Middle frontal gyrus (tissue), 1 donor: ENCODE measurements around the gene RAPGEFL1.
A peak's percentile ranks its signal among the peaks of the same experiment; 100 is the strongest.
"Not testable (repeated sequence)": the region's sequence is repeated elsewhere in the genome, so short reads cannot be mapped to it uniquely, and the experiment has no call there.

ENCODE experiments used
- DNase-seq: peaks from one replicate; pipeline ENCODE4 v3.0.0-alpha.2; 2015; ENCODE audit warnings: low spot score; ENCODE audit errors: extremely low spot score

The RAPGEFL1 gene, protein sequence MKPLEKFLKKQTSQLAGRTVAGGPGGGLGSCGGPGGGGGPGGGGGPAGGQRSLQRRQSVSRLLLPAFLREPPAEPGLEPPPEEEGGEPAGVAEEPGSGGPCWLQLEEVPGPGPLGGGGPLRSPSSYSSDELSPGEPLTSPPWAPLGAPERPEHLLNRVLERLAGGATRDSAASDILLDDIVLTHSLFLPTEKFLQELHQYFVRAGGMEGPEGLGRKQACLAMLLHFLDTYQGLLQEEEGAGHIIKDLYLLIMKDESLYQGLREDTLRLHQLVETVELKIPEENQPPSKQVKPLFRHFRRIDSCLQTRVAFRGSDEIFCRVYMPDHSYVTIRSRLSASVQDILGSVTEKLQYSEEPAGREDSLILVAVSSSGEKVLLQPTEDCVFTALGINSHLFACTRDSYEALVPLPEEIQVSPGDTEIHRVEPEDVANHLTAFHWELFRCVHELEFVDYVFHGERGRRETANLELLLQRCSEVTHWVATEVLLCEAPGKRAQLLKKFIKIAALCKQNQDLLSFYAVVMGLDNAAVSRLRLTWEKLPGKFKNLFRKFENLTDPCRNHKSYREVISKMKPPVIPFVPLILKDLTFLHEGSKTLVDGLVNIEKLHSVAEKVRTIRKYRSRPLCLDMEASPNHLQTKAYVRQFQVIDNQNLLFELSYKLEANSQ

GRCh38 chr17:40177275-40177874, at the start of gene RAPGEFL1:
RAPGEFL1 (plus strand) TSS chr17:40177470; CDS start chr17:40177862, 392 bp downstream.
- no peak for DNase-seq

- DNase-seq = no peak
Observed at GRCh38 chr17:40129498-40129897, 47.8 kb upstream of the RAPGEFL1 start.

DNA sequence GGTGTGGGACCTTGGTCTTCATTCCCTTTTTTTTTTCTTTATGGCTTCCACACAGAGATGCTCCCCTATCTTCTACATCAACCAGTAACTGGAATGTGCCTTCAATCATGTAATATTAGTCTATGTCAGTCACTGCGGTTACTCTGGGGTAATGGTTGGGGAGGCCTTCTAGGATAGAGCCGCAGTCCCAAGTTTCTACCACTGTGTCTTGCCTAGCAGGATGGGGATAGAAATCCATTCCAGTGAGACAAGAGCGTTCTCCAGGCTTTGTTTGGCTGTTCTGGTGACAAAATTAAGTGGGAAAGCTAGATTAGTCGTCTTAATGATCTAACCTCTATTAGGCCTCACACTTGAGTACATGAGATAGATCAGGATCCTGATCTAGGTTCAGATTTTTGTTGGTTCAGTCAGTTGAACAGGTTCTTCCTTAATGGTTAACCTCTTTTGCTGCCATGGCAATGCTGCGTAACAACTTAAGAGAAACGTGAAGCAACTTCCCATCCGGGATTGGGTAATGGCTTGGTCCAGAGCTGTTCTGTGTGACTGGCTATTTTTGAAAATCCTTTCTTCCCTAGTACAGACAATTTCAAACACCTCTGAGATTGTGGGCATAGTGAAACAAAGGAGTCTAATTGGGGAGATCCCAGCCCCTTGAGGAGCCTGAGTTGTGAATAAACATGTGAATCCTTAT, 46.8 kb upstream of the RAPGEFL1 start:
- DNase-seq = no peak

DNA sequence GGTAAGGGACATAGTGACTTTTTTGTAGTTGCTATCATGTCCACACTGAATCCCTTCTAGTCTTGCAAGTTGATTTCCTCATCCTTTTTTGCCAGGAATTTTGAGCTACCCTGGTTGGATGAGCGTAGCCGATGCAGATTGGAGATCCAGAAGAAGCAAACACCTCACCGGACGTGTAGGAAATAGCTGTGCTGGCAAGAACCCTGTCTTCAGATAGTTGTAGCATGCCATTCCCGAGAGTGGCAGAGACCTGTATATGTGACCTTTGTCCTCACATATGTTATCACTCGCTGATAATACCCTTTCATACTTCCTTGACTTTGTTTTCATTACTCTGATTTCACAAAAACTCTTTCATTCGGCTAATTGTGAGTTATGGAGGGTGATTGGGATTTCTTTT, 43.1 kb upstream of the RAPGEFL1 start:
- DNase-seq = no peak

DNA sequence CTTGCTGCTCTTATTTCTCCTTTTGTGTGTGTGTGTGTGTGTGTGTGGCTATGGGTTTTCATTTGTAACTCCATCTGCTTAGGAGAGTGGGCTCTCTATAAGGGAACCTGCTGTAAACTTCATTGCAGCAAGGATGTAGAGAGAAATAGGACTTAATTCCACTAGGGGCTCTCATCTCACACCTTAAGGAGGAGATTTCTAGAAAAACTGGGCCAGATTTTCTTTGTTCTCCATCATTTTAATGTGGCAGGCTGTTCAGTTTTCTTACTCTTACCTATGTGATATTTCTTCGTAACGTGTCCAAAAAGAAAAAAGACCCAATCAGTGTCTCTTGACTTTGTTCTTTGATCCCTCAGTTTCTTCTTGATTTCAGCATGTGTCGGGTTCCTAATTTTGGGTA, 41.5 kb upstream of the RAPGEFL1 start:
- DNase-seq = no peak

- no peak for DNase-seq
Observed at GRCh38 chr17:40139566-40140058, 37.7 kb upstream of the RAPGEFL1 start.

DNA sequence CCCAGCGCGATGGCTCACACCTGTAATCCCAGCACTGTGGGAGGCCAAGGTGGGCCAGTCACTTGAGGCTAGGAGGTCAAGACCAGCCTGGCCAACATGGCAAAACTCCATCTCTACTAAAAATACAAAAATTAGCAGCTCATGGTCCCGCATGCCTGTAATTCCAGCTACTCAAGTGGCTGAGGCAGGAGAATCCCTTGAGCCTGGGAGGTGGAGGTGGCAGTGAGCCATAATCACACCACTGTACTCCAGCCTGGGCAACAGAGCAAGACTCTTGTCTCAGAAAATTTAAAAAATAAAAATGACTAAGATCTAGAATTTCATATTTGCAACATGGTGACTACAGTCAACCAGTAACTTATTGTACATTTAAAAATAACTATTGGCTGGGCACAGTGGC, 34.1 kb upstream of the RAPGEFL1 start:
- DNase-seq = not testable (repeated sequence)

DNA sequence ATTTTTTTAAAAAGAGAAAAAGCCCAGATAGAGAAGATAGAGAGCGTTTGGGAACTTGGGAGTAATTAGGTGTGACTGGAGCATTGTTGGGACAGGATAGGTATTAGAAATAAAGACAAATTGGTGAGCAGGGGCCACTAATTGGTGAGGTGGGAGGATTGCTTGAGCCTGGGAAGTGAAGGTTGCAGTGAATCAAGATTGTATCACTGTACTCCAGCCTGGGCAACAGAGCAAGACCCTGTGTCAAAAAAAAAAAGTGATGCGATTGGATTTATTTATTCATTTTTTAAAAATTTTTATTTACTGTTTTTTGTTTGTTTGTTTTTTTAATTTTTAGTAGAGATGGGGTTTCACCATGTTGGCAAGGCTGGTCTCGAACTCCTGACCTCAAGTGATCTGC, 31.8 kb upstream of the RAPGEFL1 start:
- DNase-seq = no peak

DNA sequence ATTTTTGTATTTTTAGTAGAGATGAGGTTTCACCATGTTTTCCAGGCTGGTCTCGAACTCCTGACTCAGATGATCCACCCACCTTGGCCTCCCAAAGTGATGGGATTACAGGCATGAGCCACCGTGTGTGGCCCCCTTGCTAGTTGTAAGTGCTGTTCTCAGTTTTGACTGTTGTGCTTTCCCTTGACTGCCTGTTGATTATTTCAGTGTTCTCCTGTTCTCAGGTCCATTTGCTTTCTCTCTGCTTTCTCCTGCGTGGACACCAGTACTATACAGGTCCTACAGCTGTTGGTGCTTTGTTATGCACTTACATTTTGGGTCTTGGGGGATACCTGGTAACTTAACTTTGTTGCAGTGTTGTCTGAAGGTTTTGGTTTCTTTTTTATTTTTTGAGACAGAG, 28.7 kb upstream of the RAPGEFL1 start:
- DNase-seq = no peak

DNA sequence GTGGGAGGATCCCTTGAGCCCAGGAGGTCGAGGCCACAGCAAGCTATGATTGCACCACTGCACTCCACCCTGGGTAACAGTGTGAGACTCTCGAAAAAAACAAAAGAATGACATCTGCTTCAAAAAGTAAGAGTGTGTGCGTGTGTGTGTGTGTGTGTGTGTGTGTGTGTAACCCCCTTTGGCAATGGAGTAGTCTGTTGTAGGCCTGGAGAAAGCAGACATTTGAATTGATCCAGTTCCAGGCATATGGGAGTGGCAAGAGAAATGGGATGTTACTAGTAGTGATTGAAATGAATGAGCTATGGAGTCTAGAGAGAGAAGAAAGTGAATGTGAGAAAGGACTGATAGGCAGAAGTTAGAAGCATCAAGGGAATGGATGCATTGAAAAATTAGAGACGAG, 27.0 kb upstream of the RAPGEFL1 start:
- DNase-seq = no peak

DNA sequence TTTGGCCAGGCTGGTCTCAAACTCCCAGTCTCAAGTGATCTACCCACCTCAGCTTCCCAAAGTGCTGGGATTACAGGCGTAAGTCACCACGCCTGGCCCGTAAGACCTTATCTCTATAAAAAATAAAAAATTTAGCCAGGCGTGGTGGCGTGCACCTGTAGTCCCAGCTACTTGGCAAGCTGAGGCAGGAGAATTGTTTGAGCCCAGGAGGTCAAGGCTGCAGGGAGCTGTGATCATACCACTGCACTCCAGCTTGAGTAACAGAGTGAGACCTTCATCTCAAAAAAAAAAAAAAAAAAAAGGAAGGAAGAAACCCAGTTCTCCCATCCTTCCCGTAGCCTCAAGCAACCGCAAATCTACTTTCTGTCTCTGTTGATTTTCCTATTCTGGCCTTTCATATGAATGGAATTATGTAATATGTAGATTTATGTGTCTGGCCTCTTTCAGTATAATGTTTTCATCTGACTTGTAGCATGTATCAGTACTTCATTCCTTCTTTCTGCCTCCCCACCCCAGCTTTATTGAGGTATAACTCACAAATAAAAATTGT, 25.8 kb upstream of the RAPGEFL1 start:
- no peak for DNase-seq

- DNase-seq = no peak
Observed at GRCh38 chr17:40153603-40154236, 23.6 kb upstream of the RAPGEFL1 start.

DNA sequence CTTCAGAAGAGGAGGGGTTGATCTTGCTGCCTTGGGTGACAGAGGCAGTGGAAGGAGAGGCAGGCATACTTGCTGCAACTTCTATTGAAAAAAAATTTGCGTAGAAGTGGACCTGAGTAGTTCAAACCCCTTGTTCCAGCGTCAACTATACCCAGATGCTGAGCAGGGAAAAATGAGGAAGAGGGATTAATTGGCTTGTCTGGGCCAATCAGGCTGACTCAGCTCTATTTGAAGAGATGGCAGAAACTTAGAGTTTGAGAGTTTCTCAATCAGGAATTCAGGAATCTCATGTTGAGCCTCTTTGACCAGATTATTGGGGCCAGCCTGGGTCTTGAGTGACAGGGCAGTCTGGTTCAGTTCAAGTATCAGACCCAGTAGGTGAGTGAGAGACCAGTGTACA, 19.3 kb upstream of the RAPGEFL1 start:
- DNase-seq = no peak

DNA sequence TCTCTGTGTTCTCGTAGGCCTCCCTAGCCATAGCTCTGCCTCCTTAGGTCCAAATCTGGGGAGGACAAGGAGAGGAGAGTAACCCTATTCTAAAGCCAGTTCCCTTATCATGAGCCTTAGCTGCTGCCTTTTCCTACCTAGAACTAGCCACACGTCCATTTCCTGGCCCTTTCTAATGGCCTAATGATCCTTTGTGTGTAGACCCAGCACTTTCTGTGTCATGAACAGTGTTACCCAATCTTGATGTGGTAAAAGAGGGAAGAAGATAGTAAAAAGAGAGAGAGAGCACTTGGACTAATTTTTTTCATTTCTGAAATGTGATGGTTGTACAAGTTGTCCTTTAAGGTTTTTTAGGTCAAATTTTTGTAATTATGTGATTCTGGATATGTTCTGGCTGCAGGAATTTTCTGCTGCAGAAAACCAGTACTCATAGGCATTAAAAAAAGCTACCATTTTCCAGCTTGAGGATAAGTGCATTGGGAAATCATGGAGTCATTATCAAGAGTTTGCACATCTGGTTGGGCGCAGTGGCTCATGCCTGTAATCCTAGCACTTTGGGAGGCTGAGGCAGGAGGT, 18.7 kb upstream of the RAPGEFL1 start:
- DNase-seq = no peak

DNA sequence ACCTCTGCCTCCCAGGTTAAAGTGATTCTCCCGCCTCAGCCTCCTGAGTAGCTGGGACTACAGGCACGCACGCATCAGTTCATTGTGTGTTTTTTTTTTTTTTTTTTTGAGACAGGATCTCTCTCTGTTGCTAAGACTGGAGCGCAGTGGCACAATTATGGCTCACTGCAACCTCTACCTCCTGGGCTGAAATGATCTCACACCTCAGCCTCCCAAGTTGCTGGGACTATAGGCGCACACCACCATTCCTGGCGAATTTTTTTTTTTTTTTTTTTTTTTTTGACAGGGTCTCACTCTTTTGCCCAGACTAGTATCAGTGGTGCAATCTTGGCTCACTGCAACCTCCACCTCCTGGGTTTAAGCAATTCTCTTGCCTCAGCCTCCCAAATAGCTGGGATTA, 17.8 kb upstream of the RAPGEFL1 start:
- DNase-seq = no peak

DNA sequence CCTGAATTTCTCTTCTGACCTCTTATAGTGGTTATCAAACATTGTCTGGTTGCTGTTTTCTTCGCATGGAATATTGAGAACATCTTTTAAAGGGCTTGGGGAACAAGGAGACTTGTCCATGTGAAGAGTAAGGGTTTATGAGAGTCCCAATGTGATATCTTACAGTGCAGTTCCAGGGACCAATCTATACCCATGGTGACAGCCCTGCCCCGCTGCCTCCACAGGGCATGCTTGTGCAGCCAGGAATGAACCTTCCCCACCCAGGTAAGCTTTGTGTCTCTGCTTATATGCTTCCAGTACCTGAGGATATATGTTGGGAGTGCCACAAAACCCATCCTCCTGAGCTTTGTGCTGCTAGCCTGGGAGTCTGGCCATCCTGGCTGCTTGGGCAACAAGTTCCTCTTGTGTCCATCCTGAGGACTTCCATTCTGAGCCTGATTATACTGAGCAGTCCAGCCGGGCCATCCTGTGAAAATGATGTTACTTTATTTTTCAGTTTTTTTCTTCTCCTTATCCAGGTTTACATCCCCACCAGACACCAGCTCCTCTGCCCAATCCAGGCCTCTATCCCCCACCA, 9.5 kb upstream of the RAPGEFL1 start:
- DNase-seq = no peak

DNA sequence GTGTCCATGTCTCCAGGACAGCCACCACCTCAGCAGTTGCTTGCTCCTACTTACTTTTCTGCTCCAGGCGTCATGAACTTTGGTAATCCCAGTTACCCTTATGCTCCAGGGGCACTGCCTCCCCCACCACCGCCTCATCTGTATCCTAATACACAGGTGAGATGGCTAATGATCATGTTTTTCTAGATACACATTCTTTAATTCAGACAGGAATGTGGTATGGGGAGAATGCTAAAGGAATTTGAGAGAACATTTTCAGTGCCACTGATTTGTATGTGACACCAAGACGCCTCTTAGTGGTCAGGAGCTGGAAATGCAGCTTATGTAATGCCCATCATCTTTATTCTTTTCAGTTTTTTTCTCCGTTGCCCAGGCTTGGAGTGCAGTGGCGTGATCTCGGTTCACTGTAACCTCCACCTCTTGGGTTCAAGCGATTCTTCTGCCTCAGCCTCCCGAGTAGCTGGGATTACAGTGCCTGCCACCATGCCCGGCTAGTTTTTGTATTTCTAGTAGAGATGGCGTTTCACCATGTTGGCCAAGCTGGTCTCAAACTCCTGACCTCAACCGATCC, 8.9 kb upstream of the RAPGEFL1 start:
- DNase-seq = peak; percentile 29

DNA sequence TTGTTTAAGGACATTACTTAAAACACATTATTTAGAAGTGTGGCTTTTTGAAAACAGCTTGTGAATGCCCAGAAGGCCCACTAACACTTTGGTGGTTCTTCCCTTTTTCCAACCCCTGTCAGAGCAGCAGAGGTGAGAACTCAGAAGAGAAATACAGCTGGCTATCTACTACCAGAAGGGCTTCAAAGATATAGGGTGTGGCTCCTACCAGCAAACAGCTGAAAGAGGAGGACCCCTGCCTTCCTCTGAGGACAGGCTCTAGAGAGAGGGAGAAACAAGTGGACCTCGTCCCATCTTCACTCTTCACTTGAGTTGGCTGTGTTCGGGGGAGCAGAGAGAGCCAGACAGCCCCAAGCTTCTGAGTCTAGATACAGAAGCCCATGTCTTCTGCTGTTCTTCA, 6.9 kb upstream of the RAPGEFL1 start:
- no peak for DNase-seq

GRCh38 chr17:40171750-40172149, 5.5 kb upstream of the RAPGEFL1 start:
- no peak for DNase-seq
